ENCODE measurements around the gene ATXN7L1. TPM values are rescaled to one million over a fixed set of nuclear protein-coding genes. Genes with fewer than 3 reads are reported as not detected.
A peak's percentile ranks its signal among the peaks of the same experiment; 100 is the strongest.
"Not testable (repeated sequence)": the region's sequence is repeated elsewhere in the genome, so short reads cannot be mapped to it uniquely, and the experiment has no call there.

The ATXN7L1 gene
- total RNA-seq, 1 donor from 2014 or later: 5.3 TPM

GRCh38 chr7:105897999-105898398 is 21.6 kb upstream of the ATXN7L1 start:
- DNase-seq (no peak), ATAC-seq (ENCODE audit: poor library complexity) (no peak)
- intact Hi-C loops (cut with DNase I): no loop called here

GRCh38 chr7:105896407-105896911 is 20.1 kb upstream of the ATXN7L1 start:
- intact Hi-C loops (cut with DNase I): no loop called here
- ATAC-seq (ENCODE audit: poor library complexity) (no peak), DNase-seq (no peak)

- DNase-seq: no peak
- no peak for ATAC-seq (ENCODE audit: poor library complexity)
- intact Hi-C loops (cut with DNase I): no loop called here
Observed at GRCh38 chr7:105894131-105894530, 17.7 kb upstream of the ATXN7L1 start.

GRCh38 chr7:105892387-105892786 is 16.0 kb upstream of the ATXN7L1 start:
- intact Hi-C loops (cut with DNase I): no loop called here
- DNase-seq (no peak), ATAC-seq (ENCODE audit: poor library complexity) (no peak)

GRCh38 chr7:105890290-105890997 is 14.0 kb upstream of the ATXN7L1 start:
- intact Hi-C loops (cut with DNase I): no loop called here
- no peak for DNase-seq
- no peak for ATAC-seq (ENCODE audit: poor library complexity)

- intact Hi-C loops (cut with DNase I): no loop called here
- ATAC-seq (ENCODE audit: poor library complexity) (no peak), DNase-seq (no peak)
Observed at GRCh38 chr7:105887569-105888189, 11.3 kb upstream of the ATXN7L1 start.

- DNase-seq: no peak
- intact Hi-C loops (cut with DNase I): no loop called here
- ATAC-seq (ENCODE audit: poor library complexity): no peak
Observed at GRCh38 chr7:105886776-105887175, 10.4 kb upstream of the ATXN7L1 start.

- ATAC-seq (ENCODE audit: poor library complexity): no peak
- no peak for DNase-seq
- intact Hi-C loops (cut with DNase I): no loop called here
Observed at GRCh38 chr7:105885387-105886111, 9.2 kb upstream of the ATXN7L1 start.

GRCh38 chr7:105883179-105883578 is 6.8 kb upstream of the ATXN7L1 start:
- not testable (repeated sequence) for ATAC-seq (ENCODE audit: poor library complexity); DNase-seq
- intact Hi-C loops (cut with DNase I): loop anchor here (2.0 kb wide), 1 partner anchor 160 kb away; no protein-coding TSS in a partner anchor

GRCh38 chr7:105881439-105881838 is 5.0 kb upstream of the ATXN7L1 start:
- no peak for DNase-seq
- no peak for ATAC-seq (ENCODE audit: poor library complexity)
- intact Hi-C loops (cut with DNase I): no loop called here

- no peak for ATAC-seq (ENCODE audit: poor library complexity)
- no peak for DNase-seq
- intact Hi-C loops (cut with DNase I): no loop called here
Observed at GRCh38 chr7:105880571-105881330, 4.4 kb upstream of the ATXN7L1 start.

GRCh38 chr7:105879782-105880181 is 3.4 kb upstream of the ATXN7L1 start:
- no peak for DNase-seq
- intact Hi-C loops (cut with DNase I): loop anchor here (10.0 kb wide), 1 partner anchor 285 kb away; no protein-coding TSS in a partner anchor
- ATAC-seq (ENCODE audit: poor library complexity): no peak

GRCh38 chr7:105878746-105879605 is 2.6 kb upstream of the ATXN7L1 start:
- DNase-seq (no peak), ATAC-seq (ENCODE audit: poor library complexity) (no peak)
- intact Hi-C loops (cut with DNase I): loop anchor here (10.0 kb wide), 1 partner anchor 286 kb away; no protein-coding TSS in a partner anchor

- ATAC-seq (ENCODE audit: poor library complexity): no peak
- no peak for DNase-seq
- intact Hi-C loops (cut with DNase I): loop anchor here (10.0 kb wide), 1 partner anchor 287 kb away; no protein-coding TSS in a partner anchor
Observed at GRCh38 chr7:105877736-105878135, 1.3 kb upstream of the ATXN7L1 start.

GRCh38 chr7:105876964-105877601 is 684 bp upstream of the ATXN7L1 start:
- peak; percentile 59 for ATAC-seq (ENCODE audit: poor library complexity)
- intact Hi-C loops (cut with DNase I): loop anchor here (10.0 kb wide), 1 partner anchor 288 kb away; no protein-coding TSS in a partner anchor
- DNase-seq: peak; percentile 49

GRCh38 chr7:105875505-105875904 is 894 bp downstream of the ATXN7L1 start:
- ATAC-seq (ENCODE audit: poor library complexity) (no peak), DNase-seq (no peak)
- intact Hi-C loops (cut with DNase I): loop anchor here (10.0 kb wide), 1 partner anchor 289 kb away; no protein-coding TSS in a partner anchor

- intact Hi-C loops (cut with DNase I): loop anchor here (10.0 kb wide), 1 partner anchor 291 kb away; no protein-coding TSS in a partner anchor
- no peak for ATAC-seq (ENCODE audit: poor library complexity)
- no peak for DNase-seq
Observed at GRCh38 chr7:105874055-105874454, 2.3 kb downstream of the ATXN7L1 start.

Measured in Right ventricle myocardium superior (tissue), 1 donor.